B cell (primary cell): Measurements from ENCODE around the gene MRTFB.

Experiments
- EZH2 ChIP-seq: IDR thresholded peaks from 2 replicates; pipeline ENCODE4 v1.6.1; 2012; ENCODE audit warnings: borderline replicate concordance, low read depth, mild to moderate bottlenecking, moderate library complexity, low read length; ENCODE audit not compliant: insufficient read depth, poor library complexity, severe bottlenecking
- TF ChIP-seq, protein P1 (sequence below): fragments of 200-600 bp; IDR thresholded peaks from one replicate; pipeline ENCODE4 v1.8.0; 2022; ENCODE audit warnings: antibody characterized with exemption, mild to moderate bottlenecking

DNA sequence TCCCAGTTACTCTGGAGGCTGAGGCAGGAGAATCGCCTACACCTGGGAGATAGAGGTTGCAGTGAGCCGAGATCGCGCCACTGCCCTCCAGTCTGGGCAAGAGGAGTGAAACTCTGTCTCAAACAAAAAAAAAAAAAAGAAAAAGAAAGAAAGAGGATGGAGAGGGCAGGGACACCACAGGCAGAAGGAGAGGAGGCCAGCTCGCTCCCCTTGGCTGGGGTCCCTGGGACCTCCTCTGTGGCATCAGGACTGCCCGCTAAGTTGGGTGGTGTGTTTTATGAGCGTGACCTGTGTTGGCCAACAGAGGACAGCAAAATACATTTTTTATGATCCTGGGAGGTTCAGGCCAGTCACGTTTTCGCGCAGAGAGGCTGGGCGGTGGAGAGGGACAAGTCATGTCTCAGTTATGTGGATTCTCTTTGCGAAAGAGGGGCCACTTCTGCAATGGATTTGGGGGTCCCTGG lies 229.6 kb downstream of the MRTFB start:
- TF ChIP-seq, protein P1, sequence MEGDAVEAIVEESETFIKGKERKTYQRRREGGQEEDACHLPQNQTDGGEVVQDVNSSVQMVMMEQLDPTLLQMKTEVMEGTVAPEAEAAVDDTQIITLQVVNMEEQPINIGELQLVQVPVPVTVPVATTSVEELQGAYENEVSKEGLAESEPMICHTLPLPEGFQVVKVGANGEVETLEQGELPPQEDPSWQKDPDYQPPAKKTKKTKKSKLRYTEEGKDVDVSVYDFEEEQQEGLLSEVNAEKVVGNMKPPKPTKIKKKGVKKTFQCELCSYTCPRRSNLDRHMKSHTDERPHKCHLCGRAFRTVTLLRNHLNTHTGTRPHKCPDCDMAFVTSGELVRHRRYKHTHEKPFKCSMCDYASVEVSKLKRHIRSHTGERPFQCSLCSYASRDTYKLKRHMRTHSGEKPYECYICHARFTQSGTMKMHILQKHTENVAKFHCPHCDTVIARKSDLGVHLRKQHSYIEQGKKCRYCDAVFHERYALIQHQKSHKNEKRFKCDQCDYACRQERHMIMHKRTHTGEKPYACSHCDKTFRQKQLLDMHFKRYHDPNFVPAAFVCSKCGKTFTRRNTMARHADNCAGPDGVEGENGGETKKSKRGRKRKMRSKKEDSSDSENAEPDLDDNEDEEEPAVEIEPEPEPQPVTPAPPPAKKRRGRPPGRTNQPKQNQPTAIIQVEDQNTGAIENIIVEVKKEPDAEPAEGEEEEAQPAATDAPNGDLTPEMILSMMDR = no peak
- TF ChIP-seq EZH2 = no peak
